ENCODE measurements around the gene CELF5. TPM values are rescaled to one million over a fixed set of nuclear protein-coding genes. Genes with fewer than 3 reads are reported as not detected.

Gene CELF5
- total RNA-seq, 1 experiment from 2014 or later, result 1.2 TPM

DNA sequence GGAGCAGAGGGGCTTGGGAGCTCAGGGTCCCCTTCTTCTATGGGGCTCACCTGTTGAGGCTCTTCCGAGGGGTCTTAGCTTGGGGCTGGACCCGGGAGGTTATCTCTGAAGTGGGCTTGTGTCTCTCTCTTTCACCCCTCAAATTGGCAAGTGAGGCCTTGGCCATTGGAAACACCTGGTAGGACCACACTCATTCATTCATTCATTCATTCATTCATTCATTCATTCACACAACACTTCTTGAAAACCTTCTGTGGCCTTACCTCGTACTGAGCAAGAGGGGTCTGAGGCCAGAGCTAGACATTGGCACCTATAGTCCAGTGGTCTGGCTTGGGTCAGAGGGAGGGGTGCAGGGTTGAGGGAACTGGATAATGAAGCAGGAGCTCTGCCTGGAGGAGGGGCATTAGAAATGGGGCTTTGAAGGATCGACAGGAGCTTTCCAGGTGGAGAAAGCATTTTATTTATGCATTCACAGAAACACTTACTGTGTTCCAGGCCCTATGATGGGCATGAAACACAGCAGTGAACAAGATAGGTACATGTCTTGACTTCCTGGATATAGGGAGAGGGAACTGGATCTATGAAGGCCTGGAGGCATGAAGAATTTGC is 5.5 kb downstream of the CELF5 start:
- TF ChIP-seq REST (IDR thresholded peaks at IDR 0.05; ENCODE audit: insufficient read depth in 1 of 2, low read depth in 2 of 2, low read length in 1 of 2) (no peak), SIN3A (IDR thresholded peaks at IDR 0.05; ENCODE audit: borderline replicate concordance, insufficient read depth, low read depth, low read length) (no peak), TCF7L2 (IDR thresholded peaks at IDR 0.05; ENCODE audit: low read depth, low read length) (no peak), POLR2AphosphoS5 (IDR thresholded peaks at IDR 0.05; ENCODE audit: low read depth, low read length) (no peak), CTCF (IDR thresholded peaks at IDR 0.05) (no peak)
- CTCF ChIA-PET, result interaction anchor here (0.6 to 0.8 kb wide), 3 partner anchors 9 to 655 kb away, joined by 4 to 6 read pairs (median 5); no protein-coding TSS in a partner anchor
- no peak for ATAC-seq

DNA sequence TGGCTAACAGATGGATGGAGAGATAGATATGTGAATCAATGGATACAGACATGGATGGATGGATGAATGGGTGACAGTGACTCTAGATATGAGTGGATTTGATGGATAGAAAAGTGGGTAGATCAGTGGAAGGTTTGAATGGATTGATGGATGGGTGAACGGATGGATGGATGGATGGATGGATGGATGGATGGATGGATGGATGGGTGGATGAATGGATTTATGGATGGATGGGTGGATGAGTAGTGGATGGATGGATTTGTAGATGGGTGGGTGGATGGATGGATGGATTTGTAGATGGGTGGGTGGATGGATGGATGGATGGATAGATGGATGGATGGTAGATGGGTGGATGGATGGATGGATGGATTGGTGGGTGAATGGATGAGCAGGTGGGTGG is 6.8 kb downstream of the CELF5 start:
- ATAC-seq (no peak), DNase-seq (ENCODE audit: low read depth, low spot score) (no peak)
- ChIA-PET CTCF (no interaction called here), POLR2A (no interaction called here)
- Histone ChIP-seq H3K4me1 (ENCODE audit: control insufficient read depth, insufficient read depth, low read length) (no peaks in the 10 kb centered on the region), H3K4me3 (ENCODE audit: low read depth in 2 of 2, low read length in 2 of 2) (no peak overlapping the region), H3K27ac (ENCODE audit: low read length) (no peak overlapping the region), H3K9me3 (ENCODE audit: control insufficient read depth, insufficient read depth, low read depth, low read length) (no peaks in the 10 kb centered on the region), H3K36me3 (ENCODE audit: control insufficient read depth, insufficient read depth, low read length) (no peaks in the 10 kb centered on the region), H3K27me3 (ENCODE audit: control insufficient read depth, insufficient read depth, low read length) (no peaks in the 10 kb centered on the region)
- BruUV-seq (replicated peaks), result no TSS peak
- in situ Hi-C loops (cut with HindIII; ENCODE audit: low pct_unique_long_range_greater_than_20kb, low sequenced_read_pairs) (no loop called here), intact Hi-C loops (cut with micrococcal nuclease; ENCODE audit: unreplicated experiment) (no loop called here)
- no peak for TF ChIP-seq TCF7L2 (IDR thresholded peaks at IDR 0.05; ENCODE audit: low read depth, low read length)
- no peak for TF ChIP-seq SIN3A (IDR thresholded peaks at IDR 0.05; ENCODE audit: borderline replicate concordance, insufficient read depth, low read depth, low read length)
- TF ChIP-seq CTCF (IDR thresholded peaks at IDR 0.05), result no peak
- TF ChIP-seq REST (IDR thresholded peaks at IDR 0.05; ENCODE audit: insufficient read depth in 1 of 2, low read depth in 2 of 2, low read length in 1 of 2), result no peak

More for the DNA sequence above, 5.5 kb downstream of the CELF5 start:
- no peak for DNase-seq (ENCODE audit: low read depth, low spot score)
- H3K9me3 ChIP-seq (ENCODE audit: control insufficient read depth, insufficient read depth, low read depth, low read length), result no peaks in the 10 kb centered on the region
- BruUV-seq (replicated peaks), result no TSS peak
- H3K27me3 ChIP-seq (ENCODE audit: control insufficient read depth, insufficient read depth, low read length), result no peaks in the 10 kb centered on the region; the same call in 1 of the 2 replicates
- no peaks in the 10 kb centered on the region for H3K36me3 ChIP-seq (ENCODE audit: control insufficient read depth, insufficient read depth, low read length)
- intact Hi-C loops (cut with micrococcal nuclease; ENCODE audit: unreplicated experiment) (no loop called here), in situ Hi-C loops (cut with HindIII; ENCODE audit: low pct_unique_long_range_greater_than_20kb, low sequenced_read_pairs) (no loop called here)
- no peak overlapping the region for H3K27ac ChIP-seq (ENCODE audit: low read length)
- POLR2A ChIA-PET, result no interaction called here
- no peaks in the 10 kb centered on the region for H3K4me1 ChIP-seq (ENCODE audit: control insufficient read depth, insufficient read depth, low read length)
- no peak overlapping the region for H3K4me3 ChIP-seq (ENCODE audit: low read depth in 2 of 2, low read length in 2 of 2)
